ENCODE measurements around the gene SLC44A4.
"Not testable (repeated sequence)": the region's sequence is repeated elsewhere in the genome, so short reads cannot be mapped to it uniquely, and the experiment has no call there.

Gene SLC44A4

GRCh38 chr6:31911826-31912585 is 33.2 kb upstream of the SLC44A4 start:
- no peaks in the 10 kb centered on the region for H3K9me3 ChIP-seq (ENCODE audit: insufficient read depth, low read length, severe bottlenecking)
- no peak overlapping the region for H3K4me2 ChIP-seq (ENCODE audit: insufficient read depth, low read length)
- no peak for ATAC-seq (ENCODE audit: insufficient read depth, low read depth)
- no peaks in the 10 kb centered on the region for H3K79me2 ChIP-seq (ENCODE audit: insufficient read depth, low read length)
- no peaks in the 10 kb centered on the region for H3K27me3 ChIP-seq (ENCODE audit: insufficient read depth, low read length, poor library complexity)
- no peak overlapping the region for H3K27ac ChIP-seq (ENCODE audit: low read length)
- H3K4me3 ChIP-seq (ENCODE audit: low read depth in 1 of 2, low read length in 2 of 2), result no peak overlapping the region
- no peak overlapping the region for H3K9ac ChIP-seq (ENCODE audit: low read depth, low read length)
- no peak for DNase-seq
- H2AFZ ChIP-seq (ENCODE audit: low read depth, low read length), result no peak overlapping the region
- no peaks in the 10 kb centered on the region for H3K36me3 ChIP-seq (ENCODE audit: insufficient read depth, low read length)
- no peaks in the 10 kb centered on the region for H4K20me1 ChIP-seq (ENCODE audit: insufficient read depth, low read length)
- TF ChIP-seq CTCF (IDR thresholded peaks at IDR 0.05; ENCODE audit: borderline replicate concordance, extremely low read depth, low read length, poor library complexity, severe bottlenecking) (no peak), EZH2 (IDR thresholded peaks at IDR 0.05; ENCODE audit: borderline replicate concordance, low read depth, low read length, severe bottlenecking) (no peak)
- H3K4me1 ChIP-seq (ENCODE audit: insufficient read depth, low read length), result no peaks in the 10 kb centered on the region

- H4K20me1 ChIP-seq (ENCODE audit: insufficient read depth, low read length); ATAC-seq (ENCODE audit: insufficient read depth, low read depth); H3K9me3 ChIP-seq (ENCODE audit: insufficient read depth, low read length, severe bottlenecking); DNase-seq; H3K4me3 ChIP-seq (ENCODE audit: low read depth in 1 of 2, low read length in 2 of 2); H3K27me3 ChIP-seq (ENCODE audit: insufficient read depth, low read length, poor library complexity); H3K9ac ChIP-seq (ENCODE audit: low read depth, low read length); H3K4me2 ChIP-seq (ENCODE audit: insufficient read depth, low read length); H3K79me2 ChIP-seq (ENCODE audit: insufficient read depth, low read length); H3K4me1 ChIP-seq (ENCODE audit: insufficient read depth, low read length); H3K36me3 ChIP-seq (ENCODE audit: insufficient read depth, low read length); H2AFZ ChIP-seq (ENCODE audit: low read depth, low read length); H3K27ac ChIP-seq (ENCODE audit: low read length): not testable (repeated sequence)
Observed at GRCh38 chr6:31909298-31909697, 30.5 kb upstream of the SLC44A4 start.

- H3K9ac ChIP-seq (ENCODE audit: low read depth, low read length), result no peak overlapping the region
Observed at GRCh38 chr6:31908791-31909190, 30.0 kb upstream of the SLC44A4 start.

GRCh38 chr6:31908255-31908654 is 29.5 kb upstream of the SLC44A4 start:
- H3K79me2 ChIP-seq (ENCODE audit: insufficient read depth, low read length); H4K20me1 ChIP-seq (ENCODE audit: insufficient read depth, low read length); H3K4me3 ChIP-seq (ENCODE audit: low read depth in 1 of 2, low read length in 2 of 2); ATAC-seq (ENCODE audit: insufficient read depth, low read depth); H3K9me3 ChIP-seq (ENCODE audit: insufficient read depth, low read length, severe bottlenecking); H3K36me3 ChIP-seq (ENCODE audit: insufficient read depth, low read length); H3K4me2 ChIP-seq (ENCODE audit: insufficient read depth, low read length); H3K4me1 ChIP-seq (ENCODE audit: insufficient read depth, low read length); H3K27ac ChIP-seq (ENCODE audit: low read length); H3K27me3 ChIP-seq (ENCODE audit: insufficient read depth, low read length, poor library complexity); DNase-seq; H3K9ac ChIP-seq (ENCODE audit: low read depth, low read length); H2AFZ ChIP-seq (ENCODE audit: low read depth, low read length): not testable (repeated sequence)

More at GRCh38 chr6:31908791-31909190, 30.0 kb upstream of the SLC44A4 start:
- TF ChIP-seq EZH2 (IDR thresholded peaks at IDR 0.05; ENCODE audit: borderline replicate concordance, low read depth, low read length, severe bottlenecking) (no peak), CTCF (IDR thresholded peaks at IDR 0.05; ENCODE audit: borderline replicate concordance, extremely low read depth, low read length, poor library complexity, severe bottlenecking) (no peak)
- Histone ChIP-seq H3K79me2 (ENCODE audit: insufficient read depth, low read length) (no peaks in the 10 kb centered on the region), H3K9me3 (ENCODE audit: insufficient read depth, low read length, severe bottlenecking) (no peaks in the 10 kb centered on the region), H3K27ac (ENCODE audit: low read length) (no peak overlapping the region), H2AFZ (ENCODE audit: low read depth, low read length) (no peak overlapping the region), H3K4me3 (ENCODE audit: low read depth in 1 of 2, low read length in 2 of 2) (no peak overlapping the region), H4K20me1 (ENCODE audit: insufficient read depth, low read length) (no peaks in the 10 kb centered on the region), H3K4me2 (ENCODE audit: insufficient read depth, low read length) (no peak overlapping the region), H3K27me3 (ENCODE audit: insufficient read depth, low read length, poor library complexity) (peaks cover 4% of the 10 kb centered on the region), H3K4me1 (ENCODE audit: insufficient read depth, low read length) (no peaks in the 10 kb centered on the region), H3K36me3 (ENCODE audit: insufficient read depth, low read length) (no peaks in the 10 kb centered on the region)
- DNase-seq, result no peak
- ATAC-seq (ENCODE audit: insufficient read depth, low read depth), result no peak

All from DND-41 (cell line).